Right lung (tissue), 5 donors: ENCODE data around the gene SLC25A46. TPM values are rescaled to one million over a fixed set of nuclear protein-coding genes. Genes with fewer than 3 reads are reported as not detected.
A peak's percentile ranks its signal among the peaks of the same experiment; 100 is the strongest.
"Not testable (repeated sequence)": the region's sequence is repeated elsewhere in the genome, so short reads cannot be mapped to it uniquely, and the experiment has no call there.

Source experiments
- DNase-seq, 2 donors: peaks; one replicate each; pipeline ENCODE4 v3.0.0-alpha.2; 2013
- polyA plus RNA-seq, 5 donors: library from polyadenylated mRNA; unstranded; fragments of 120-200 nt; gene quantifications; one replicate each; pipeline versions ENCODE4 v1.2.1 to v1.2.3, GENCODE V29; 2013; ENCODE audit warnings: inconsistent platforms in 1 of 5, low replicate concordance in 1 of 5; ENCODE audit not compliant: insufficient read length in 5 of 5, insufficient read depth in 1 of 5

The SLC25A46 gene
- polyA plus RNA-seq, 5 donors = 34.1 to 54.6 (median 49.2) TPM

DNA sequence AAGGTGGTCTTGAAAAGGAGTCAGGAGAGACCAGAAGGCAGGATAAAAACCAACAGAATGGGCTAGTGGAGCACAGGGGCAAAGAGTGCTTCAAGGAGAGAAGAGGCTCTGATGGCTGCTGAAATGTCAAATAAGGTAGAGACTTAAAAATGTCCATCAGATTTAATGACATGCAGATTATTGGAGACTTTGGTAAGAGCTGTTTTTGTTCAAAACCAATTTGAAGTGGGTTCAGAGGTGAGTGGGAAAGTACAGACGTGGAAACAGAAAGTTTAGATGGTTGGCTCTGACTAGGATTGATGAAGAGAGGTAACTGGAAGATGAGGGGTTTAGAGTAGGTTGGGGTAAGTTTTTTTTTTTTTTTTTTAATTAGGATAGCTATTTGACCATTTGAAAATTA, 14.1 kb downstream of the SLC25A46 start:
- no peak for DNase-seq

DNA sequence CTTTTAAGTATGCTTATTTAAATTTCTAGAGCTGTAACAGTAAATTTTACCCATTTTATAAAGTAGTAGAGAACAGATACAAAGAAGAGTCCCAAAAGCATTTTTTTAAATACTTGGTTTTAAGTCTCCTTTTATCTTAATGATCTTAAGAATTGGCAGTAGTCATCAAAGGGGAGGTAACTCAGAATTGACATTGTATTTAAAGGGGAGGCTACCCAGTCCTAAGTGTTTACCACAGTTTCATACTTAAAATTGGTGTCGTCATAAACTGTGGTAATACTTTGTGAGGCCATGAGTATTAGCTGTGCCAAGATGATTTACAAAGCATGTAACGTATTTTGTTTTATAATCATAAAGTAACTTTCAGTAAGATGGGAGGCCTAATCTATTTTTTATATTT, 14.8 kb downstream of the SLC25A46 start:
- DNase-seq = no peak

DNA sequence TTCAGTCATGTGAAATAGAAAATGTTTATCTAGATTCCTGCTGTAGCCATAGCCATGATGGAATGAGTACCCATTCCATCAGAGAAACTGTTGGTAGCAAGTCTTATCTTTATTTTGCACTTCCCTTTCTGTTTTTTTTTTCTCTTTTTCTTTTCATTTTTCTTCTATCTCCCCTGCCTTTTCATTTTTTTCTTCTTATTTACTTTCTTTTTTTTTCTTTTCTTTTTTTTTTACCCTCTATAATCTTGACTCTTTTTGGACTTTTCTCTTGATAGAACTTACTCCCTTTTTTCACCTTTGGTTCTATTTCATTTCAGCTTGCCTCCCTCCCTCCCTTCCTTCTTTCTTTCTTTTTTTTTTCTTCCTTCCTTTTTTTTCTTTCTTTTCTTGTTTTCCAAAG, 15.4 kb downstream of the SLC25A46 start:
- DNase-seq = no peak

DNA sequence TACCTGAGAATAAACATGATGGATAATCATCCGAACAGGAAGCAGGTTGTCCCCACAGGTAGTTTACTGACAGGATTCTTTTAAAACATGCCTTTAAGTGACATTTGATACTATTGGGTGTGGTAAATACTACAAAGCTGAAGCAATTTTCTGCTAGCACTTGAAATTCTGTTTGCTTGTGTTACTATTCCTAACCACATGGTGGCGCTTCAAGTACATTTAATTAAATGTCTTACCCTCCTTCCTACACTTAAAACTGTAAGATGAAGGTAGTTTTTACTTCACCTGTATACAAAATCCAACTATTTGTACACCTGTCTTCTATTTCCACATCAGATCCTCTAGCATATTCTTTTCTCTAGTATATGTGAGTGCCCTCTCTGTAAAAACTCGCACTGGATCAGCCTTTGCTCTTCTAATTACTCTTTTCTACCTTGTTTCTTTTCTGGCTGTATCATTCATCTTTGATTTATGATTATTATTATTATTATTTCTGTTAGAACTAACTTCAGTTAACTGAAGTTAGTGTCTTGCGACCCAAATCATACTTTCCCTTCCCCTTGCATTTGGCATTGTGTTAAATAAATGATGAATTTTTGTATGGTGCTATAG, 18.4 kb downstream of the SLC25A46 start:
- no peak for DNase-seq

DNA sequence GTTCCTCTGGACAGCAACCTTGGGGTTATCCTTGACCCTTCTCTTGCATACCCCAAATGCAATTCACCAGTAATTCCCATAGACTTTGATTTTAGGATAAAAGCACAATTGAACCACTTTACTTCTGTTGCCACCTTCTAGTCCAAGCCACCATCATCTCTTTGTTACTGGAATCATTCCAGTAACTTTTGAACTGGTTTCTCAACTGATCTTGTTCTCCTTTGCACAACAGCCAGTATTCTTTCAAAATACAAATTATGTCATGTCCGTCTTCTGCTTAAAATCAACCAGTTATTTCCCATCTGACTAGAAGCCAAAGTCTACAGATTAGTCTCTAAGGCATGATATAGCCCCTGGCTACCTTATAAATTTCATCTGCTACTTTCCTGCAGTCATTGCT, 21.4 kb downstream of the SLC25A46 start:
- DNase-seq = no peak

DNA sequence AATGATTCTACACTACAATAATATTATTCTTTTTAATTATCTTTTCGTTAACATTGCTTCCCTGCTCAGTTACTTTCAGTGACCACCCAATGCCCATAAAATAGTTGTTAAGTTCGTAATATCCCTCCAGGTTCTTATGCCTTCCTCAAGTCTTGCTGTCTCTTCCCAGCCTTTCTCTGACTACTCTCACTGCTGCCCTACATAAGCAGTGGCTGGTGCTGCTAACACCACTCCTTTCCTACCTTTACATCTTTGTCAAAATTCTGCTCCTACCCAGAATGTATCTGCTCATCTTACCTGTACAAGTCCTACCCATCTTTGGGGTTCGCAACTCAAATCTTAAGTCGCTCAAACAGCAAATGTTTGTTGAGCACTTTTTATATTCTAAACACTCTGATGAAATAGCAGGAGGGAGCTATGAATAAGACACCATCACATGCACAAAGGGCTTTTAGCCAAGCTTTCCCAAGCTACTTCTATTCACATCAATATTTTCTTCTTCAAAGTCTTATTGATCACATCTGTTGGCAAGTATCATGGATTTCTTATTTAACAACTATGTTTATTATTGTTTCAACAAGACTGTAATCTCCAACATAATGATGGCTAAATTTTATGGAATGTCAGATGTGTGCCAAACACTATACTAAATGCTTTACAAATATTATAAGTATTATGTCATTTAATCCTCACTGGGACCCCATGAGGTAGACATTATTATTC, 29.5 kb downstream of the SLC25A46 start:
- no peak for DNase-seq

DNA sequence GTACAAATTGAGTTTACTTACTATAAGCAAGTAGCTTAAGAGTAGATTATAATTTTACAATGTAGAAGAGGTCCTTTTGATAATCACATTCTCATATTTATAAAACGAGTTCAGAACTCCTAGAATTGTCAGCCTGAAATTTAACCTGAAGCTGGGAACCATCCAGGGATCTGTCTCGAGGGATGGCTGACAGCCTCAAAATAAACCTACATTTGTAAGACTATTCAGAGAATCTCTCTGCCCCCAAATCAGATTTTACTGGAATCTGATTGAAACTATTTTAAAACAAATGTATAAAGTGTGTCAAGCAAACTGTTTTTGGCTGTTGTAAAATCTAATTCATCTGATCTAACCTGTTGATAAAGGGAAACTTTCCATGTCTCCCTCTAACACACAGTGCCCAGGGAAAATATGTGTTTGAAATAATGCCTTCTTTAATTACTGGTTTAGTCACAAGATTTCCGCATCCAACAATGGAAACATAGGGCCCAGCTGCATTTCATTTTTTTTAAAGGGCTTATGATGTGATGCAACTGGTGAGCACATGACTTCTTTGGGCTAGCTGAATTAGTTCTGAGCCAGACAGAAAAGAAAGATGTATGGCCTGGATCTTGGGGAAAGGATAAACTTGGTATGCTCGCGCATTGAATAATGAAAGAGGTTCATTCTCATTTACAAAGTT, 30.3 kb downstream of the SLC25A46 start:
- DNase-seq = no peak

DNA sequence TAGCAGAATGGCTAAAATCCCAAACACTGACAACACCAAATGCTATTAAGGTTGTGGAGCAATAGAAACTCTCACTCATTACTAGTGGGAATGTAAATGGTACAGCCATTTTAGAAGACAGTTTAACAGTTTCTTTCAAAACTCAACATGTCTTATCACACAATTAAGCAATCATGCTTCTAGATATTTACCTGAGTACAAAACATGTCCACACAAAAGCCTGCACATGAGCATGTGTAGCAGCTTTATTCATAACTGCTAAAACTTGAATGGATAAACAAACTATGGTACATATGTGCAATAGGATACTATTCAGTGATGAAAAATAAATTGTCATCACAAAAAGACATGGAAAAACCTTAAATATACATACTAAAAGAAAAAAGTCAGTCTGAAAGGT, 31.5 kb downstream of the SLC25A46 start:
- no peak for DNase-seq

DNA sequence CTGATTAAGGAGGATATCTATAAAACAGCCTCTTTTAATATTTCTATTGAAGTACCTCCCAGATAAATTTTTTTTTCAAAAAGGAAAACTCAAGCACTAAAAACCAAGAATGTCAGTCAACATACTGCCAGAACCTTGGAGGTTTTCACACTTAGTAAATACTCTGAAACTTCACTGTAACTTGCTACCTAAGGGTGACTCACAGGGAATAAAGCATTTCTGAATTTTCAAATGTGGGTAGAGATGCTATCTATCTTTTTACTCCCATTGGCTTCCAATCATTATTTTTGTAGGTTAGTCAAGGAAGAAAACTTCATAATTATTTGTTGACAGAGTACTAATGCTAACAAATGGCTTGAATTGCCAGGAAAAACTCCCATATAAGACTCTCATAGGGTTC, 46.1 kb downstream of the SLC25A46 start:
- DNase-seq = no peak

DNA sequence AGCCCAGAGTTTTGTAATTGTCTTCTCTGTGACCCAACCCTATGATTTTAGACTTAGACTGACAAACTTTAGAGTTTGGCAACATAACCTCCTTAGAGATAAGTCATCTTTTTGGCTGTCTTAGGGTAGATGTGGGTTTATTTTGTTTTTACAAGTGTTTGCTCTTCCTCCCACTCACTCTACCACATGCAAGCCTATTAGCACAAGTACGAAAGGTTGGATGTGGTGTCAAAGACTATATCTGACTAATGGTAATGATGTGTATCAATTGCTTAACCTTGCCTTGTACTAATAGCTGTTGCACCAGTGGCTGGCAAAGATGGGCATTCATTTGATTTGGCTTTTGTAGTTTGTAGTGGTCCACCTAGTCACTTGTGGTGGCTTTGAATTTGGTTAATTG, 46.5 kb downstream of the SLC25A46 start:
- DNase-seq = no peak

DNA sequence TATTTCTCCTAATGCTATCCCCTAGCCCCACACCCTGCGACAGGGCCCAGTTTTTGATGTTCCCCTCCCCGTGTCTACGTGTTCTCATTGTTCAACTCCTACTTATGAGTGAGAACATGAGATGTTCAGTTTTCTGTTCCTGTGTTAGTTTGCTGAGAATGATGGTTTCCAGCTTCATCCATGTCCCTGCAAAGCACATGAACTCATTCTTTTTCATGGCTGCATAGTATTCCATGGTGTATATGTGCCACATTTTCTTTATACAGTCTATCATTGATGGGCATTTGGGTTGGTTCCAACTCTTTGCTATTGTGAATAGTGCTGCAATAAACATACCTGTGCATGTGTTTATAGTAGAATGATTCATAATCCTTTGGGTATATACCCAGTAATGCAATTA, 49.2 kb downstream of the SLC25A46 start:
- not testable (repeated sequence) for DNase-seq

DNA sequence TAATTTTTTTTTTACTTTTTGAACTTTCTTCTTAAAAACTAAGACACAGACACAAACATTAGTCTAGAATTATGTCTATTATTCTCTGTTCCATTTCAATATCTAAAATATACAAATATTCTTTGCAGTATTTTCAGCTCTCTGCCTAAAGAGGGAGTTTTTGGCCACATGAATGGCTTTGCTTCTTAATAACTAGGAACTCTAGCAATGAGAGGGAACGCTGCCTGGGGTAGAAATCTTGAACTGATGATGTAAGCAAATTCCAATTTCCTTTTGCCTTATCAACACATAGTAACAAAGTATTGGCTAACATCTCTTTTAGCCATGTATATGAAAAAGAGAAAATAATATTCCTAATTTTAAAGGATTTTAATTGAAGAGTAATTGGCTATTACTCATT, 51.9 kb downstream of the SLC25A46 start:
- DNase-seq = peak; percentile 29 to 51

DNA sequence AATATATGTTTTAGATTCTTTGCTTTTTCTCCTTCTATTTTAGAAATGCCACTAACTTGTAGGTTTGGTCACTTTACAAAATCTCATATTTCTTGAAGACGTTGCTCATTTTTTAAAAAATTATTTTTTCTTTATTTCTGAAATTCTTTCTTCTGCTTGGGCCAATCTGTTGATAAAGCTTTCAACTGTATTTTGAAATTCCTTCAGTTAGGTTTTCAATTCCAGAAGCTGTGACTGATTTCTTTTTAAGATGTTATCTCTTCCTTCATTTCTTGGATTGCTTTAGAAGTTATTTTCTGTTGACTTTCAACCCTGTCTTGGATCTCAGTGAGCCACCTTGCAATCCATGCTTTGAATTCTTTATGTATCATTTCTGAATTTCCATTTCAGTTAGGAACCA, 64.2 kb downstream of the SLC25A46 start:
- DNase-seq = no peak

DNA sequence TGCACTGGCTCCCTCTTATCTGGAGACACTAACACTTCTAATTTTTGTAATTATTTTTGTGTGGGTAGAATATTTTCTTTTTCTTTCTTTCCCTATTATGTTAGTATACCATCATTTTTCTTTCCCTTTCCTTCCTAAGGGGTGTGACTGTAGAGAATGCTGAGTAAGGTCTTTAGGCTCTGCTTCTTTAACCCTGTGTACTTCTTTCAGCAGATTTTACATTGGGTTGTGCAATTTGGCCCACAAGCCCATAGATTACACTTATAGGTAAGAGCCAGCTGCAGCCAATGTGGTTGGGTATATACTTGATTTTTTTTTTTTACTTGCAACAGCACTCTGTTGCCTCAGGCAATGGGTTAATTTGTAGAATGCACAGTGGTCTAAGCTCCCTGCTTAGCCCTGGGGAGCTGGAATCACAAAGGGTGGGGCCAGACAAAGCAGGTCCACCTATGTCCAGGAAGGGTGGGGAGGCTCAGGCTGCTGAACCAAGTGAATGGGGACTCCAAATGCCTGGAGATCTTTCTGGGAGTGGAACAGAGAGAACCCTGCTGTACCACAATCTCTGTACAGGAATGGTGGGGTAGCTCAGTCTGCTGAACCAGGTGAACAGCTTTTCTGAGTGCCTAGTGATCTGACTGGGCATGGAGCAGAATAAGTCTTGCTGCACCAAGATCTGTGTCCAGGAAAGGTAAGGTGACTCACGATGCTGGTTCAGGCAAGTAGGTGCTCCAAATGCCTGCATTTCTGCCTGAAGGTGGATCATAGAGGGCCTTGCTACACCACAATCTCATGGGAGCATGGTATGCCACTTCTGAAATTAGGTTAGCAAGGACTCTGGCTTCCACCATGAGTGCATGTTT, 64.9 kb downstream of the SLC25A46 start:
- no peak for DNase-seq

DNA sequence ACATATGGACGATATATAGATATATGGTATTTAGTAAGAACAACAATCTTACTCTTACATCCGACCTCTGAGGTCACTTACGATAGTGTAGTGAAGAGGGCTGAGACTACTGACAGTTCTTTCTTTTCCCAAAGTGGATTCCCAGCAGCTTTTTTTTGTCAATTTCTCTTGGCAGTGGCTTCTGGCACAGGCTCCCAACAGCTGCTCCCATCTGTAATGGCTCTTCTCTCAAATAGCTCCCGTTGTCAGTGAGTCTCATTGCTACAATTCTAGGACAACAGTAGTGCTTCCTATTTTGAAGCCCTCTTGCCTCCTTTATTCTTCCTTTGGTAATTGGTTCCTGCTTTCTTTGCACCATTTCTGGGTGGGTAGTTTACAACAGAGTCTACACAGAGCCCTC, 68.4 kb downstream of the SLC25A46 start:
- peak; percentile 81 to 83 for DNase-seq

DNA sequence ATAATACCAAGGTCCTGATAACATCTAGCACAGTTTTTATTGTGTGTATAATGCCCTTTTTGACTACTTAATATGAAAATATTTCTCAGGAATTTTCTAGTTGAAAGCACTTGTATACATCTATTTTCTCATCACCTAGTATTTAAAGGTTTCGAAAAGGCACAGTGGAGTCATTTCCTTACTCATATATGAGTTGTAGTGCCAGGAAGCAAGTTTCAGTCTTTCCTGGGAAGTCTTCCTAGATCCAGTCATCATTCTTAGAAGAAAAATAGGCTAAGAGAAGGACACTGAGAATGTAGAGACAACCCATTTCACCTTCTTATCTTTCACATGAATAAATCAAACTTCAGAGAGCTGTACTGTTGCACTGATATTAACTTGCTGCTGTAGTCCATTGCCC, 70.2 kb downstream of the SLC25A46 start:
- DNase-seq = no peak

Other genes starting within 250 kb of the SLC25A46 start
- 1 to 10 TPM; 5.1 to 9.1 (median 5.6) TPM for gene TMEM232, start 12.3 kb upstream of the SLC25A46 start, polyA plus RNA-seq